HG02759 (cell line): Measurements from ENCODE around the gene BORA.
A peak's percentile ranks its signal among the peaks of the same experiment; 100 is the strongest.
"Not testable (repeated sequence)": the region's sequence is repeated elsewhere in the genome, so short reads cannot be mapped to it uniquely, and the experiment has no call there.

Source experiments
- ATAC-seq: cut with Tn5 transposase; IDR thresholded peaks from one replicate; pipeline ENCODE4 v1.9.1; 2021; ENCODE audit warnings: mild to moderate bottlenecking, moderate library complexity; ENCODE audit not compliant: unreplicated experiment

Gene BORA

GRCh38 chr13:72760189-72760588, 32.5 kb downstream of the BORA start:
- ATAC-seq = no peak

GRCh38 chr13:72763411-72763810, 35.7 kb downstream of the BORA start:
- no peak for ATAC-seq

GRCh38 chr13:72774019-72774418, 46.3 kb downstream of the BORA start:
- no peak for ATAC-seq

GRCh38 chr13:72781451-72782439, 54.0 kb downstream of the BORA start, which contains the start of the genes DIS3 and PIBF1:
Gene DIS3, minus strand, starts transcription at chr13:72781900. Its CDS starts 68 bp downstream, at chr13:72781832.
Gene PIBF1, plus strand, starts transcription at chr13:72782133. Its CDS starts 1,337 bp downstream, at chr13:72783470.
- ATAC-seq = peak; percentile 96

GRCh38 chr13:72782717-72783116, 55.0 kb downstream of the BORA start:
- no peak for ATAC-seq

- ATAC-seq = not testable (repeated sequence)
These were observed 57.0 kb downstream of the BORA start for GRCh38 chr13:72784679-72785078.

- ATAC-seq = no peak
These were observed 61.1 kb downstream of the BORA start for GRCh38 chr13:72788831-72789230.

GRCh38 chr13:72792640-72793039, 64.9 kb downstream of the BORA start:
- no peak for ATAC-seq

- no peak for ATAC-seq
These were observed 71.1 kb downstream of the BORA start for GRCh38 chr13:72798817-72799216.

- no peak for ATAC-seq
These were observed 76.6 kb downstream of the BORA start for GRCh38 chr13:72804301-72804700.
